HepG2 (cell line): ENCODE results near the gene MATK. TPM values are rescaled to one million over a fixed set of nuclear protein-coding genes. Genes with fewer than 3 reads are reported as not detected.

Source experiments
- EEA1 ChIP-seq: sonication (generic); formaldehyde crosslinking; IDR thresholded peaks from 2 replicates; pipeline ENCODE4 v1.5.1; 2020; ENCODE audit warnings: mild to moderate bottlenecking, missing genetic modification reagents, borderline replicate concordance
- FOSL2 ChIP-seq: sonication (generic); formaldehyde crosslinking; IDR thresholded peaks from 2 replicates; pipeline ENCODE4 v1.4.0; 2020; ENCODE audit warnings: missing genetic modification reagents
- GTF3A ChIP-seq: sonication (generic); formaldehyde crosslinking; conservative IDR thresholded peaks from 2 replicates; pipeline ENCODE4 v1.4.0; 2020; ENCODE audit warnings: mild to moderate bottlenecking, missing genetic modification reagents
- HIVEP1 ChIP-seq: sonication (generic); formaldehyde crosslinking; IDR thresholded peaks from 2 replicates; pipeline ENCODE4 v1.4.0; 2020; ENCODE audit warnings: mild to moderate bottlenecking, missing genetic modification reagents
- HNF4A ChIP-seq: sonication (generic); formaldehyde crosslinking; IDR thresholded peaks from 2 replicates; pipeline ENCODE4 v1.4.0; 2020; ENCODE audit warnings: missing genetic modification reagents
- HOXA7 ChIP-seq: sonication (generic); formaldehyde crosslinking; IDR thresholded peaks from 2 replicates; pipeline ENCODE4 v1.8.1; 2022; ENCODE audit warnings: mild to moderate bottlenecking, missing genetic modification reagents, moderate library complexity
- IRF2 ChIP-seq: IDR thresholded peaks from 2 replicates; pipeline ENCODE4 v1.6.1; 2018; ENCODE audit warnings: missing genetic modification reagents, missing compliant biosample characterization
- KDM4B ChIP-seq: sonication (generic); formaldehyde crosslinking; IDR thresholded peaks from 2 replicates; pipeline ENCODE4 v1.4.0; 2020; ENCODE audit warnings: missing genetic modification reagents
- KLF16 ChIP-seq, 2 experiments: sonication (generic) in 1 of 2; formaldehyde crosslinking in 1 of 2; IDR thresholded peaks; 2 replicates each; pipeline versions ENCODE4 v1.6.1 to v1.8.0; 2016 to 2023; ENCODE audit warnings: missing genetic modification reagents in 2 of 2, missing compliant biosample characterization in 1 of 2
- PHF8 ChIP-seq: sonication (generic); formaldehyde crosslinking; IDR thresholded peaks from 2 replicates; pipeline ENCODE4 v1.5.0; 2020; ENCODE audit warnings: missing genetic modification reagents
- REL ChIP-seq: sonication (generic); formaldehyde crosslinking; conservative IDR thresholded peaks from 2 replicates; pipeline ENCODE4 v1.8.0; 2022; ENCODE audit warnings: mild to moderate bottlenecking, missing genetic modification reagents, moderate library complexity
- RELA ChIP-seq: sonication (generic); formaldehyde crosslinking; IDR thresholded peaks from 2 replicates; pipeline ENCODE4 v1.4.0; 2020; ENCODE audit warnings: missing genetic modification reagents
- RXRB ChIP-seq: IDR thresholded peaks from 2 replicates; pipeline ENCODE4 v1.6.1; 2016; ENCODE audit warnings: borderline replicate concordance, missing genetic modification reagents, missing compliant biosample characterization
- SALL1 ChIP-seq: sonication (generic); formaldehyde crosslinking; IDR thresholded peaks from 2 replicates; pipeline ENCODE4 v1.8.0; 2022; ENCODE audit warnings: mild to moderate bottlenecking, missing genetic modification reagents
- SNAPC2 ChIP-seq: sonication (generic); formaldehyde crosslinking; IDR thresholded peaks from 2 replicates; pipeline ENCODE4 v1.8.1; 2022; ENCODE audit warnings: mild to moderate bottlenecking, missing genetic modification reagents
- SRSF1 ChIP-seq: fragments of 200-400 bp; formaldehyde crosslinking; optimal IDR thresholded peaks from 2 replicates; pipeline ENCODE3; 2017; ENCODE audit warnings: mild to moderate bottlenecking, low read depth, low read length, moderate library complexity
- SRY ChIP-seq: sonication (generic); formaldehyde crosslinking; IDR thresholded peaks from 2 replicates; pipeline ENCODE4 v1.8.0; 2022; ENCODE audit warnings: mild to moderate bottlenecking, missing genetic modification reagents
- TGIF2 ChIP-seq: IDR thresholded peaks from 2 replicates; pipeline ENCODE4 v1.6.1; 2016; ENCODE audit warnings: control low read depth, missing compliant biosample characterization
- YEATS2 ChIP-seq: sonication (generic); formaldehyde crosslinking; IDR thresholded peaks from 2 replicates; pipeline ENCODE4 v1.4.0; 2020; ENCODE audit warnings: missing genetic modification reagents, borderline replicate concordance
- ZBTB42 ChIP-seq: sonication (generic); formaldehyde crosslinking; IDR thresholded peaks from 2 replicates; pipeline ENCODE4 v1.5.0; 2020; ENCODE audit warnings: mild to moderate bottlenecking, missing genetic modification reagents
- ZFAT ChIP-seq: sonication (generic); formaldehyde crosslinking; conservative IDR thresholded peaks from 2 replicates; pipeline ENCODE4 v1.8.1; 2023; ENCODE audit warnings: missing genetic modification reagents, inconsistent platforms
- ZFP36 ChIP-seq: fragments of 150-350 bp; IDR thresholded peaks from 2 replicates; pipeline ENCODE4 v1.6.1; 2018; ENCODE audit warnings: borderline replicate concordance, low read length, low read depth; ENCODE audit not compliant: partially characterized antibody
- ZFP62 ChIP-seq: sonication (generic); formaldehyde crosslinking; IDR thresholded peaks from 2 replicates; pipeline ENCODE4 v1.4.0; 2020; ENCODE audit warnings: missing genetic modification reagents
- ZKSCAN1 ChIP-seq: fragments of 150-350 bp; IDR thresholded peaks from 2 replicates; pipeline ENCODE4 v1.6.1; 2014; ENCODE audit warnings: low read length
- ZMYM3 ChIP-seq: sonication (generic); formaldehyde crosslinking; IDR thresholded peaks from 2 replicates; pipeline ENCODE4 v1.5.1; 2020; ENCODE audit warnings: mild to moderate bottlenecking, missing genetic modification reagents
- ZNF264 ChIP-seq: sonication (generic); formaldehyde crosslinking; IDR thresholded peaks from 2 replicates; pipeline ENCODE4 v1.4.0; 2020; ENCODE audit warnings: missing genetic modification reagents
- ZNF556 ChIP-seq: sonication (generic); formaldehyde crosslinking; IDR thresholded peaks from 2 replicates; pipeline ENCODE4 v1.4.0; 2020; ENCODE audit warnings: mild to moderate bottlenecking, missing genetic modification reagents, borderline replicate concordance
- ZNF747 ChIP-seq: sonication (generic); formaldehyde crosslinking; IDR thresholded peaks from 2 replicates; pipeline ENCODE4 v1.8.1; 2023; ENCODE audit warnings: missing genetic modification reagents, mild to moderate bottlenecking, borderline replicate concordance
- polyA plus RNA-seq, 8 experiments: library from polyadenylated mRNA; depleted of rRNA in 3 of 8; stranded (reverse) in 7 of 8; unstranded in 1 of 8; fragments of >200 nt; fragmentation: Illumina TruSeq in 4 of 8; extraction: Trizol in 4 of 8; gene quantifications; 2 replicates each; pipeline versions ENCODE4 v1.2.1 to v1.2.3, GENCODE V29; 2011 to 2016; ENCODE audit warnings: low read depth in 4 of 8, missing spikeins in 1 of 8, mixed read lengths in 1 of 8; ENCODE audit not compliant: insufficient read depth in 1 of 8
- total RNA-seq, 5 experiments: library from RNA; depleted of rRNA; stranded (reverse); fragments of >200 nt; fragmentation: Illumina TruSeq; extraction: Trizol; gene quantifications; 2 replicates each; pipeline ENCODE4 v1.2.3, GENCODE V29; 2016; ENCODE audit warnings: low read depth in 1 of 5
- TF ChIP-seq, protein P1 (sequence below): IDR thresholded peaks from 2 replicates; pipeline ENCODE4 v1.6.1; 2018; ENCODE audit warnings: missing genetic modification reagents, mild to moderate bottlenecking, missing compliant biosample characterization
- TF ChIP-seq, protein P2 (sequence below): sonication (generic); formaldehyde crosslinking; IDR thresholded peaks from 2 replicates; pipeline ENCODE4 v1.4.0; 2020; ENCODE audit warnings: missing genetic modification reagents

MATK gene
- total and polyA plus RNA-seq, 2 of the 13 experiments (the other 11 are each of a cell fraction or from before 2014, with no cell fraction given): 0.09 TPM; not detected in 1

DNA sequence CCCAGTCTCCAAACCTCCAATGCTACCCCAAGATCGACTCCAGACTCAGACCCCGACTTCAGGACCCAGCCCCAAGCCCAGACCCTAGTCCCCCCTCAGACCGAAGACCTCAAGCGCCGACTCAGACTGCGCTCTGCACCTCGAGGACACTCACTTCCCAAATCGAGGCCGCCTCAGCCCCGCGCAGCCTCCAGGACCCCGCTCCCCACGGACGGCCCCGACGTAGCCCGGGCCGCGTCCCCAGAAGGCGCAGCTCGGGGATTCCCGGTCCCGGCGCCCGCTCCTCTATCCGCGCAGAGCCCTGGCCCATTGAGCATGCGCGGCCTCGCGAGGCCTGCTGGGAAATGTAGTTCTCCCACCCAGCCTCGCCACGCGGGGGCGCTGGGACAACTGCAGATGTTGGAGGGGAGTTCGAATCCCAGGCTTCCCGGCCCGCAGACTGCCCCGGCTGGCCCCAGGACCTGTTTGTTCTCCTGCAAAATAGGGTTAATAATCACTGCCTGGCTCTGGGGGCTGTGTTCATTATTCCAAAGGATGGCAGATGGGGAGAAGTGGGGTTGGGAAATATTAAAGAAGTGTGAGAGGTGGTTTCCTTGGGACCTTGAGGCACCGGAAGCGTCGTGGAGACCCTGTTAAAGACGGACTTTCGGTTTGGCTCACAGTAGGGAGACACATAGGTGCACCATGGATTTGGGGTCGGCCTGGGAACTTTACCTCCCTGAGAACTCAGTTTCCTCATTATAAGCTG lies 24.6 kb downstream of the MATK start, which contains the start of gene APBA3 (continued):
- TF ChIP-seq ZNF264 (peak; percentile 56; the same call in 1 of the 2 replicates), RELA (CRISPR knock-in tag) (no peak), TGIF2 (CRISPR knock-in tag) (0 out of 2 replicates have a peak, but pooled peaks have one; percentile 73), HIVEP1 (peak; percentile 85), YEATS2 (CRISPR knock-in tag) (peak; percentile 79; the same call in 1 of the 2 replicates), KLF16 (CRISPR knock-in tag; IDR thresholded peaks at IDR 0.05) (0 out of 4 replicates have a peak, but pooled peaks of 1 of the 2 experiments have one; percentile 56), KDM4B (no peak; the same call in 1 of the 2 replicates), EEA1 (CRISPR knock-in tag) (peak; percentile 49; the same call in 1 of the 2 replicates), REL (CRISPR knock-in tag) (no peak), ZFP36 (no peak), SNAPC2 (CRISPR knock-in tag) (peak; percentile 75; the same call in 1 of the 2 replicates), SALL1 (peak; percentile 48; the same call in 1 of the 2 replicates), SRSF1 (peak; percentile 40), GTF3A (CRISPR knock-in tag) (peak; percentile 87; the same call in 1 of the 2 replicates), ZKSCAN1 (peak; percentile 97), ZNF747 (CRISPR knock-in tag) (peak; percentile 84; the same call in 1 of the 2 replicates), ZNF556 (peak; percentile 72; the same call in 1 of the 2 replicates), HNF4A (CRISPR knock-in tag) (peak; percentile 39), RXRB (CRISPR knock-in tag) (peak; percentile 15; the same call in 1 of the 2 replicates), IRF2 (CRISPR knock-in tag) (peak; percentile 97), ZMYM3 (CRISPR knock-in tag) (peak; percentile 66; the same call in 1 of the 2 replicates), ZBTB42 (peak; percentile 79), ZFP62 (CRISPR knock-in tag) (no peak), FOSL2 (0 out of 2 replicates have a peak, but pooled peaks have one; percentile 15), ZFAT (CRISPR knock-in tag) (no peak), PHF8 (CRISPR knock-in tag) (peak; percentile 90), SRY (peak; percentile 79; the same call in 1 of the 2 replicates), HOXA7 (no peak)
- TF ChIP-seq, protein P1, sequence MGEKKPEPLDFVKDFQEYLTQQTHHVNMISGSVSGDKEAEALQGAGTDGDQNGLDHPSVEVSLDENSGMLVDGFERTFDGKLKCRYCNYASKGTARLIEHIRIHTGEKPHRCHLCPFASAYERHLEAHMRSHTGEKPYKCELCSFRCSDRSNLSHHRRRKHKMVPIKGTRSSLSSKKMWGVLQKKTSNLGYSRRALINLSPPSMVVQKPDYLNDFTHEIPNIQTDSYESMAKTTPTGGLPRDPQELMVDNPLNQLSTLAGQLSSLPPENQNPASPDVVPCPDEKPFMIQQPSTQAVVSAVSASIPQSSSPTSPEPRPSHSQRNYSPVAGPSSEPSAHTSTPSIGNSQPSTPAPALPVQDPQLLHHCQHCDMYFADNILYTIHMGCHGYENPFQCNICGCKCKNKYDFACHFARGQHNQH: peak; percentile 18; the same call in 1 of the 2 replicates
- TF ChIP-seq, protein P2, sequence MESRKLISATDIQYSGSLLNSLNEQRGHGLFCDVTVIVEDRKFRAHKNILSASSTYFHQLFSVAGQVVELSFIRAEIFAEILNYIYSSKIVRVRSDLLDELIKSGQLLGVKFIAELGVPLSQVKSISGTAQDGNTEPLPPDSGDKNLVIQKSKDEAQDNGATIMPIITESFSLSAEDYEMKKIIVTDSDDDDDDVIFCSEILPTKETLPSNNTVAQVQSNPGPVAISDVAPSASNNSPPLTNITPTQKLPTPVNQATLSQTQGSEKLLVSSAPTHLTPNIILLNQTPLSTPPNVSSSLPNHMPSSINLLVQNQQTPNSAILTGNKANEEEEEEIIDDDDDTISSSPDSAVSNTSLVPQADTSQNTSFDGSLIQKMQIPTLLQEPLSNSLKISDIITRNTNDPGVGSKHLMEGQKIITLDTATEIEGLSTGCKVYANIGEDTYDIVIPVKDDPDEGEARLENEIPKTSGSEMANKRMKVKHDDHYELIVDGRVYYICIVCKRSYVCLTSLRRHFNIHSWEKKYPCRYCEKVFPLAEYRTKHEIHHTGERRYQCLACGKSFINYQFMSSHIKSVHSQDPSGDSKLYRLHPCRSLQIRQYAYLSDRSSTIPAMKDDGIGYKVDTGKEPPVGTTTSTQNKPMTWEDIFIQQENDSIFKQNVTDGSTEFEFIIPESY (CRISPR knock-in tag): peak; percentile 52
